Upper lobe of right lung (tissue), 1 donor: ENCODE measurements around the gene CARHSP1. TPM values are rescaled to one million over a fixed set of nuclear protein-coding genes. Genes with fewer than 3 reads are reported as not detected.
A peak's percentile ranks its signal among the peaks of the same experiment; 100 is the strongest.

Experiments
- ATAC-seq: fragments of 200-7000 bp; cut with Tn5 transposase; one replicate; pipeline ENCODE4 v1.9.1; 2020; ENCODE audit warnings: mild to moderate bottlenecking, moderate library complexity
- DNase-seq: peaks from one replicate; pipeline ENCODE4 v3.0.0-alpha.2; 2020
- H3K27ac ChIP-seq: fragments of 200-600 bp; one replicate; pipeline ENCODE4 v1.8.0; 2022
- H3K27me3 ChIP-seq: fragments of 200-600 bp; one replicate; pipeline ENCODE4 v1.8.0; 2022; ENCODE audit warnings: mild to moderate bottlenecking
- H3K36me3 ChIP-seq: fragments of 200-600 bp; one replicate; pipeline ENCODE4 v1.8.0; 2022
- H3K4me1 ChIP-seq: fragments of 200-600 bp; one replicate; pipeline ENCODE4 v1.8.0; 2022
- H3K4me3 ChIP-seq: fragments of 200-600 bp; one replicate; pipeline ENCODE4 v1.8.0; 2022; ENCODE audit warnings: mild to moderate bottlenecking
- H3K9me3 ChIP-seq: fragments of 200-600 bp; one replicate; pipeline ENCODE4 v1.8.0; 2022
- CTCF ChIP-seq: fragments of 200-600 bp; IDR thresholded peaks from one replicate; pipeline ENCODE4 v1.8.0; 2022; ENCODE audit warnings: antibody characterized with exemption
- intact Hi-C: fragments of 100-400 bp; cut with DNase I; formaldehyde crosslinking; loops from one replicate; pipeline ENCODE4 v1.11.0; 2022
- total RNA-seq: library from RNA; stranded (reverse); fragmentation: NEBNext Ultra II Directional; extraction: Animal tissue kit (Norgen Biotek cat#: 25700); gene quantifications from one replicate; pipeline ENCODE4 v1.2.1, GENCODE V29; 2021
- donor health status: DM: no; HTN: yes; CAD: no; lungs with severe emphysema.

The CARHSP1 gene
- total RNA-seq, 1 donor from 2014 or later: 103 TPM

DNA sequence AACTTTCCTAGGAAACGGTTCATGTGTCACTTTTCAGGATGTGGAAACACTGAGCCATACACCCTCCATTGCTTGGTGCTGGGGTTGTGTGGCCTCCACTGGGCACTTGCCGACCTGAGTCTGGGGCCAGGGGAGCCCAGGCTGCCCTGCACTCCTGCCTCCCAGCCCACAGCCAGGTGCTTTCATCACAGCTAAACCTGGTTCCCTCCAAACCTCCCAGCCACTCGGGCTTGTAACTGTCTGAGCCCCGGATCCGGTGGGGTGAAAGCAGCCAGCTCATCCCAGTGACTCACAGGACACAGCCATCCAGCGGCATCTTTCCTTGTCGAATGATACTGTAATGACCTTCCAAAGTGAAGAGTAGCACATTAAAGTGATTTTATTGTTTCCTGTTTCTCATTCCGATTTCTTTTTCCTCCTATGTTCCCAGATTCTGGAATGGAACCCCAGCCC, 19.8 kb downstream of the CARHSP1 start:
- Histone ChIP-seq H3K9me3 (no peaks in the 10 kb centered on the region), H3K4me3 (no peak overlapping the region), H3K36me3 (peaks cover 49% of the 10 kb centered on the region), H3K4me1 (peaks cover 21% of the 10 kb centered on the region), H3K27me3 (no peaks in the 10 kb centered on the region), H3K27ac (no peak overlapping the region)
- intact Hi-C loops: no loop called here
- DNase-seq (no peak), ATAC-seq (no peak)
- no peak for TF ChIP-seq CTCF

DNA sequence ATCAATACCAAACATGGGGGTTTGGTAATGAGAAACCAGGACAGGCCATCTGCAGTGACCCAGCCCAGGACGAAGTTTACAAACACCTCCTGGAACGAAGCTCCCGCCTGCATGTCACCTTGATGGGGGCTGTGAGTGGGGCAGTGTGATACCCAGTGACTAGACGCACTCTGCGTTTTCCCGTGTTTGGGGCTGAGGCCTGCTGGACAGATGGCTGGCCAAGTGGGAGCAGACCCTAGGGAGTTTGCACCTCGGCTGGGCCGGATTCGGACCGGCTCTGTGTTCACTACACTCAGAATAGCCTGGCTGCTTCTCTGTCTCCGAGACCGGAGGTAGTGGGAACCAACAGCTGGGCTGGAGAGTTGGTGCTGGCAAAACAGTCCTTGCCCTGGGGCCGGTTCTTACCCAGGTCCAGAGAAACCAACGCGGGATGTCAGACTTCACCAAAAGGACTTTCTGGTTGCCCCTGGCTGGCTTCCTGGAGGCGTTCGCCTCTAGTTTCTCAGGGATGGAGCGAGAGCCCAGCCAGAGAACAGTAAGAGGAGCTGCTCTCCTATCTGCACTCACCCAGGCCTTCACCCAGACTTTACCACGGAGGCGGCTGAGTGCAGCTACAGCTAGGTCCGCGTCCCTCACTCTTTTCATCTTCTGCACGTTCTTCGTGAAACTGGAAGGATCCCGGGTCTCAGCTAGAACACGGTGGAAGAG, 20.4 kb downstream of the CARHSP1 start:
- no peak overlapping the region for H3K27ac ChIP-seq
- no peaks in the 10 kb centered on the region for H3K27me3 ChIP-seq
- TF ChIP-seq CTCF: no peak
- no peak for ATAC-seq
- peaks cover 21% of the 10 kb centered on the region for H3K4me1 ChIP-seq
- H3K4me3 ChIP-seq: no peak overlapping the region
- peak; percentile 44 for DNase-seq
- H3K36me3 ChIP-seq: peaks cover 43% of the 10 kb centered on the region
- no peaks in the 10 kb centered on the region for H3K9me3 ChIP-seq
- intact Hi-C loops: no loop called here

DNA sequence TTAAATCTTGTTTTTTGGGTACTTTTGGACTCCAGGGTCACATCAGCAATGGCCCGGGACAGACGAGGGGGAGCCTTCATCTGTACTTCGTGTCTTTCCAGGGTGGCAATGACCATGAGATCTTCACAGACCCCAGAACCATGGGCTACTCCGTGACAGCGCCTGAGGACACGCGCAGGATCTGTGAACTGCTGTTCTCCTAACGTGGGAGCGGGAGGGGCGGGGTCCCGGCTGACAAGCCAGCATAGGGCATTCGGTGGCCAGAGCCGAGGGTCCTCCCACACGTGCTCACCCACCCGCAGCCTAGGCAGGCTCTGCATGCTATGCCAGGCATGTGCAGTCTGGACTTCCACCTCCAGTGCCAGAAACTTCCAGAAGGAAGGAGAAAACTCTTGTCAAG, 21.2 kb downstream of the CARHSP1 start:
- H3K4me3 ChIP-seq: no peak overlapping the region
- H3K36me3 ChIP-seq: peaks cover 37% of the 10 kb centered on the region
- H3K4me1 ChIP-seq: peaks cover 21% of the 10 kb centered on the region
- H3K27me3 ChIP-seq: no peaks in the 10 kb centered on the region
- intact Hi-C loops: no loop called here
- ATAC-seq: no peak
- DNase-seq: peak; percentile 63
- H3K27ac ChIP-seq: no peak overlapping the region
- no peaks in the 10 kb centered on the region for H3K9me3 ChIP-seq
- no peak for TF ChIP-seq CTCF

GRCh38 chr16:8847145-8847544, 21.7 kb downstream of the CARHSP1 start:
- intact Hi-C loops: no loop called here
- no peak overlapping the region for H3K4me3 ChIP-seq
- no peaks in the 10 kb centered on the region for H3K27me3 ChIP-seq
- peaks cover 18% of the 10 kb centered on the region for H3K4me1 ChIP-seq
- H3K27ac ChIP-seq: no peak overlapping the region
- DNase-seq (no peak), ATAC-seq (no peak)
- H3K9me3 ChIP-seq: no peaks in the 10 kb centered on the region
- TF ChIP-seq CTCF: no peak
- peaks cover 33% of the 10 kb centered on the region for H3K36me3 ChIP-seq

DNA sequence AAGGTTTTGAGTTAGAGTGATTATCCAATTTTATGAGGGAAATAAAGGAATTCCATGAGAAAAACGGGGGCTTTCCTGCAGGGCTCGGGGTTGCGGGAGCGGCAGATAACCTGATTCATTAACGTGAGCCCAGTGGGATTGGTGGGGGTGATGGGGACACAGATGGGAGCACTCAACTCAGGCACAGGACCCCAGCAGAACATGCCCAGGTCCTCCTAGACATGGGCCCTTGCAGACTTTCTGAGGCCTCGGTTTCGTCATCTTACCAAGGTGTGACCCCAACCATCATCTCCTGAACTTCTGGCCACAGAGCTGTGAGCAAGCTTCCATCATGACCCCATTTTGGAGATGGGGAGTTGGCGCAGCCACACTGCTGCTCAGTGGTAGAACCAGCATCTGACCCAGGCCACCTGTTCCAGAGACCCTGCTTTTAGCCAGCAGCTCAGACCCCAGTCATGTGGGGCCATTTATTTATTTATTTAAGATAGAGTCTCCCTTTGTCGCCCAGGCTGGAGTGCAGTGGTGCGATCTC, 22.3 kb downstream of the CARHSP1 start:
- no peak for TF ChIP-seq CTCF
- peaks cover 29% of the 10 kb centered on the region for H3K36me3 ChIP-seq

More for the DNA sequence above, 22.3 kb downstream of the CARHSP1 start:
- DNase-seq: no peak
- no peak overlapping the region for H3K4me3 ChIP-seq
- peaks cover 15% of the 10 kb centered on the region for H3K4me1 ChIP-seq
- intact Hi-C loops: no loop called here
- no peak for ATAC-seq
- H3K27me3 ChIP-seq: no peaks in the 10 kb centered on the region
- H3K27ac ChIP-seq: no peak overlapping the region
- no peaks in the 10 kb centered on the region for H3K9me3 ChIP-seq
